Epithelial cell of esophagus (primary cell): Measurements from ENCODE around the gene RIC8B.

ENCODE experiments used
- DNase-seq: peaks from one replicate; pipeline ENCODE4 v3.0.0; 2010; ENCODE audit warnings: low read depth
- H3K4me3 ChIP-seq: 2 replicates; pipeline ENCODE4 v1.5.1; 2011; ENCODE audit warnings: mild to moderate bottlenecking, low read length, control low read depth
- CTCF ChIP-seq: IDR thresholded peaks from 2 replicates; pipeline ENCODE4 v1.5.1; 2011; ENCODE audit warnings: low read depth, mild to moderate bottlenecking, low read length, control low read depth, inconsistent platforms; ENCODE audit not compliant: insufficient read depth; ENCODE audit errors: missing control alignments

The RIC8B gene

GRCh38 chr12:106924268-106924861, 149.9 kb downstream of the RIC8B start:
- TF ChIP-seq CTCF: no peak
- no peak overlapping the region for H3K4me3 ChIP-seq
- DNase-seq: no peak

- no peak for TF ChIP-seq CTCF
- no peak overlapping the region for H3K4me3 ChIP-seq
- no peak for DNase-seq
Measured at GRCh38 chr12:106926657-106927056, 152.2 kb downstream of the RIC8B start.

DNA sequence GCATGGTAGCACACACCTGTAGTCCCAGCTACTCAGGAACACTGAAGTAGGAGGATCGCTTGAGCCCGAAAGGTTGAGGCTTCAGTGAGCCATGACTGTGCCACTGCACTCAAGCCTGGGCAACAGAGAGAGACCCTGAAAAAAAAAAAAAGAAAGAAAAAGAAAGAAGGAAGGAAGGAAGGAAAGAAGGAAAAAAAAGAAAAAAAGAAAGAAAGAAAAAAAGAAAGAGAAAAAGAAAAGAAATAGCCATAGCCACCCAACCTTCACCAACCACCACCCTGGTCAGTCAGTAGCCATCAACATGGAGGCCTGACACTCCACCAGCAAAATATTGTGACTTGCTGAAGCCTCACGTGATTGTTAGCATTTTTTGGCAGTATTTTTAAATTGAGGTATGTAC, 159.8 kb downstream of the RIC8B start:
- no peak for DNase-seq
- TF ChIP-seq CTCF: no peak
- H3K4me3 ChIP-seq: no peak overlapping the region
